Measurements from ENCODE around the gene POLDIP3.

GRCh38 chr22:42646569-42647525, 32.2 kb upstream of the POLDIP3 start:
- no peak for TF ChIP-seq EZH2 (IDR thresholded peaks at IDR 0.05; ENCODE audit: low read length, missing control alignments)
- no peak for TF ChIP-seq CTCF (conservative IDR thresholded peaks at IDR 0.05 in 1 of 2, IDR thresholded peaks at IDR 0.05 in 1 of 2; ENCODE audit: low read depth in 1 of 2, low read length in 2 of 2)
